ENCODE measurements around the gene PPM1M. TPM values are rescaled to one million over a fixed set of nuclear protein-coding genes. Genes with fewer than 3 reads are reported as not detected.
"Not testable (repeated sequence)": the region's sequence is repeated elsewhere in the genome, so short reads cannot be mapped to it uniquely, and the experiment has no call there.

Gene PPM1M
- total RNA-seq, 1 experiment from 2014 or later, result 8.5 TPM

DNA sequence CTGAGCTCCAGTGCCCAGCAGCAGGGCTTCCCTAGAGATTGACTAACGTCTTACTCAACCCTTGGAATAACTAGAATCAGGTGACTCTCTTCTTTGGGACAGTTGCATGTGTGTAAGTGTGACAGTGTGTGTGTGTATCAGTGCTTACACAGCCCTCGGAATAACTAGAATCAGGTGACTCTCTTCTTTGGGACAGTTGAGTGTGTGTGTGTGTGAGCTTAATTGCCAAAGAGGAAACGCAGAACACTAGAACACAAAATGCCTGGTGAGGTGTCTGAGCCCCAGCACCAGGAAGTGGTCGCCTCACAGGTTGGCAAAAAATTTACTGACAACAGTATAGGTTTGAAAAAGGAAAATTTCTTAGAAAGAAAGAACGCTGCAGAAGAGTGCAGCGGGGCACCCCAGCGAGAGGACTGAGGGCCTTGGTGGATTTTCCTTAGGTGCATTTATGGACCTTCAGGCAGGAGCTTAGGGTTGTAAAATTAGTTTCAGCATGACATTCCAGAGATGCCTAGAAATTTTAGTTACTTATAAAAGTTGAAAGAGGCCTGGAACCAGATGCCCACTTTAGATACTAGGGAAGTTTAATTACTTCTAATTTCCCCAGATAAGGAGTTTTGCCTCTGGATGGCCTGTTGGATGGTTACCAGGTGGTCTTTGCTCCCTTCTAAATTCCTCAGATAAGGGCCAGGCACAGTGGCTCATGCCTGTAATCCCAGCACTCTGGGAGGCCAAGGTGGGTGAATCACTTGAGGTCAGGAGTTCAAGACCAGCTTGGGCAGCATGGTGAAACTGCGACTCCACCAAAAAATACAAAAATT lies 36.6 kb downstream of the PPM1M start:
- Histone ChIP-seq H3K27ac (ENCODE audit: low read length) (no peak overlapping the region), H3K9ac (ENCODE audit: low read length) (no peak overlapping the region)

DNA sequence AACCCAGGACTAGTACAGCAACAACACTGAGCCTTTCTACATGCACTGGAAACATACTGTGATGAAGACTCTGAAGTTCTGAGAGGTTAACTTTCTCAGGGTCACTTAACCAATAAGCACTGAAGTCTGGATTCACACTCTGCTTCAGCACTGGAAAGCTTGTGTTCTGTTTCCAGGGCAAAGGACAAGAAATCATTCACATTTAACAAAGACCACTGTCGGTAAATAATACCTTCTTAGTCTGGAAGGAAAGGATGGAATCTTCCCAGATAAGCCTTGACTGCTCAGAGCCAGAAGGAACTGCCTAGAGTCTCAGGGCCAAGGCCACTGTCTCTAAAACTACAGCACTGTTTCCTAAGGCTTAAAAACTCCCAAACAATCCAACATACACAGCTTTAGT lies 37.7 kb downstream of the PPM1M start:
- CTCF ChIA-PET, result no interaction called here
- no peaks in the 10 kb centered on the region for H3K27me3 ChIP-seq (ENCODE audit: low read length)
- no peaks in the 10 kb centered on the region for H4K20me1 ChIP-seq (ENCODE audit: low read length)
- H3K9me3 ChIP-seq (ENCODE audit: low read length), result no peaks in the 10 kb centered on the region
- no peak overlapping the region for H3K27ac ChIP-seq (ENCODE audit: low read length)
- POLR2A ChIA-PET (ENCODE audit: unreplicated experiment), result no interaction called here
- H3K4me2 ChIP-seq (ENCODE audit: low read length), result no peak overlapping the region
- no peak overlapping the region for H3K4me3 ChIP-seq (ENCODE audit: low read length)
- H3K79me2 ChIP-seq (ENCODE audit: low read length), result peaks cover 14% of the 10 kb centered on the region
- H2AFZ ChIP-seq (ENCODE audit: low read length), result no peak overlapping the region
- BruUV-seq (replicated peaks), result no TSS peak
- H3K4me1 ChIP-seq (ENCODE audit: insufficient read depth, low read length), result peaks cover 21% of the 10 kb centered on the region
- H3K9me2 ChIP-seq (replicated peaks; ENCODE audit: low read length), result no peaks in the 10 kb centered on the region
- intact Hi-C loops (cut with micrococcal nuclease), result no loop called here
- ATAC-seq (no peak), DNase-seq (no peak)
- no peak overlapping the region for H3K9ac ChIP-seq (ENCODE audit: low read length)
- H3K36me3 ChIP-seq (ENCODE audit: low read depth, low read length), result no peaks in the 10 kb centered on the region
- TF ChIP-seq, protein P1, sequence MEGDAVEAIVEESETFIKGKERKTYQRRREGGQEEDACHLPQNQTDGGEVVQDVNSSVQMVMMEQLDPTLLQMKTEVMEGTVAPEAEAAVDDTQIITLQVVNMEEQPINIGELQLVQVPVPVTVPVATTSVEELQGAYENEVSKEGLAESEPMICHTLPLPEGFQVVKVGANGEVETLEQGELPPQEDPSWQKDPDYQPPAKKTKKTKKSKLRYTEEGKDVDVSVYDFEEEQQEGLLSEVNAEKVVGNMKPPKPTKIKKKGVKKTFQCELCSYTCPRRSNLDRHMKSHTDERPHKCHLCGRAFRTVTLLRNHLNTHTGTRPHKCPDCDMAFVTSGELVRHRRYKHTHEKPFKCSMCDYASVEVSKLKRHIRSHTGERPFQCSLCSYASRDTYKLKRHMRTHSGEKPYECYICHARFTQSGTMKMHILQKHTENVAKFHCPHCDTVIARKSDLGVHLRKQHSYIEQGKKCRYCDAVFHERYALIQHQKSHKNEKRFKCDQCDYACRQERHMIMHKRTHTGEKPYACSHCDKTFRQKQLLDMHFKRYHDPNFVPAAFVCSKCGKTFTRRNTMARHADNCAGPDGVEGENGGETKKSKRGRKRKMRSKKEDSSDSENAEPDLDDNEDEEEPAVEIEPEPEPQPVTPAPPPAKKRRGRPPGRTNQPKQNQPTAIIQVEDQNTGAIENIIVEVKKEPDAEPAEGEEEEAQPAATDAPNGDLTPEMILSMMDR (conservative IDR thresholded peaks at IDR 0.05; ENCODE audit: low read depth, low read length), result no peak
- TF ChIP-seq EZH2 (IDR thresholded peaks at IDR 0.05; ENCODE audit: low read length, unreplicated experiment) (no peak), EZH2phosphoT487 (IDR thresholded peaks at IDR 0.05; ENCODE audit: borderline replicate concordance, low read length) (no peak)
- H3F3A ChIP-seq (ENCODE audit: low read length, unreplicated experiment), result no peaks in the 10 kb centered on the region

More for the DNA sequence above, 36.6 kb downstream of the PPM1M start:
- intact Hi-C loops (cut with micrococcal nuclease), result no loop called here
- POLR2A ChIA-PET (ENCODE audit: unreplicated experiment), result no interaction called here
- BruUV-seq (replicated peaks), result no TSS peak
- no peaks in the 10 kb centered on the region for H3K9me3 ChIP-seq (ENCODE audit: low read length)
- DNase-seq, result no peak
- no peaks in the 10 kb centered on the region for H3K9me2 ChIP-seq (replicated peaks; ENCODE audit: low read length)
- H2AFZ ChIP-seq (ENCODE audit: low read length), result no peak overlapping the region
- H3K4me3 ChIP-seq (ENCODE audit: low read length), result no peak overlapping the region
- no peaks in the 10 kb centered on the region for H3K36me3 ChIP-seq (ENCODE audit: low read depth, low read length)
- no peak for ATAC-seq
- peaks cover 24% of the 10 kb centered on the region for H3K79me2 ChIP-seq (ENCODE audit: low read length)
- no peaks in the 10 kb centered on the region for H3K27me3 ChIP-seq (ENCODE audit: low read length)
- CTCF ChIA-PET, result no interaction called here
- peaks cover 3% of the 10 kb centered on the region; the same call in 1 of the 2 replicates for H4K20me1 ChIP-seq (ENCODE audit: low read length)
- H3F3A ChIP-seq (ENCODE audit: low read length, unreplicated experiment), result no peaks in the 10 kb centered on the region
- peaks cover 21% of the 10 kb centered on the region for H3K4me1 ChIP-seq (ENCODE audit: insufficient read depth, low read length)
- TF ChIP-seq EZH2 (IDR thresholded peaks at IDR 0.05; ENCODE audit: low read length, unreplicated experiment) (no peak), EZH2phosphoT487 (IDR thresholded peaks at IDR 0.05; ENCODE audit: borderline replicate concordance, low read length) (no peak)
- TF ChIP-seq, protein P1 (conservative IDR thresholded peaks at IDR 0.05; ENCODE audit: low read depth, low read length), result no peak
- H3K4me2 ChIP-seq (ENCODE audit: low read length), result no peak overlapping the region

DNA sequence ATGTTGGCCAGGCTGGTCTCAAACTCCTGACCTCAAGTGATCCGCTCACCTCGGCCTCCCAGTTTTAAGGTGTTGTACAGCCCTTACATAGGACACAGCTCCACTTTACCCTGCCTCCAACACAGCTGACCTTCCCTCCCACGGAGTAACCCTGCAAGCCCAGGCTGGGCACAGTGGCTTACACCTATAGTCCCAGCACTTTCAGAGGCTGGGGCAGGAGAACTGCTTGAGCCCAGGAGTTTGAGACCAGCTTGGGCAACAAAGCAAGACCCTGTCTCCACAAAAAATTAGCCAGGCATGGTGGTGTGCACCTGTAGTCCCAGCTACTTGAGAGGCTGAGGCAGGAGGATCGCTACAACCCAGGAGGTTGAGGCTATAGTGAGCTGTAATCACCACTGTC lies 38.5 kb downstream of the PPM1M start:
- H3K27me3 ChIP-seq (ENCODE audit: low read length); H3K9me3 ChIP-seq (ENCODE audit: low read length); DNase-seq; intact Hi-C loops (cut with micrococcal nuclease); H3K4me2 ChIP-seq (ENCODE audit: low read length); BruUV-seq (replicated peaks); H3K27ac ChIP-seq (ENCODE audit: low read length); H3K4me3 ChIP-seq (ENCODE audit: low read length); H2AFZ ChIP-seq (ENCODE audit: low read length); ATAC-seq; H3K36me3 ChIP-seq (ENCODE audit: low read depth, low read length); H3K9ac ChIP-seq (ENCODE audit: low read length); H3F3A ChIP-seq (ENCODE audit: low read length, unreplicated experiment); CTCF ChIA-PET; POLR2A ChIA-PET (ENCODE audit: unreplicated experiment); H3K9me2 ChIP-seq (replicated peaks; ENCODE audit: low read length); H4K20me1 ChIP-seq (ENCODE audit: low read length): not testable (repeated sequence)
- Histone ChIP-seq H3K4me1 (ENCODE audit: insufficient read depth, low read length) (peaks cover 19% of the 10 kb centered on the region), H3K79me2 (ENCODE audit: low read length) (peaks cover 12% of the 10 kb centered on the region)
